ENCODE results near the gene NUDT12. TPM values are rescaled to one million over a fixed set of nuclear protein-coding genes. Genes with fewer than 3 reads are reported as not detected.

Gene NUDT12
- total RNA-seq, 1 experiment from 2014 or later, result 9.2 TPM

GRCh38 chr5:103510851-103511553 lies 51.6 kb downstream of the NUDT12 start:
- ChIA-PET CTCF (no interaction called here), POLR2A (no interaction called here)
- H3K4me1 ChIP-seq (ENCODE audit: control insufficient read depth, insufficient read depth, low read length), result no peaks in the 10 kb centered on the region
- no peak overlapping the region for H3K4me3 ChIP-seq (ENCODE audit: low read depth in 2 of 2, low read length in 2 of 2)
- no peaks in the 10 kb centered on the region for H3K27me3 ChIP-seq (ENCODE audit: control insufficient read depth, insufficient read depth, low read length)
- no peak overlapping the region for H3K27ac ChIP-seq (ENCODE audit: low read length)
- intact Hi-C loops (cut with micrococcal nuclease; ENCODE audit: unreplicated experiment) (no loop called here), in situ Hi-C loops (cut with HindIII; ENCODE audit: low pct_unique_long_range_greater_than_20kb, low sequenced_read_pairs) (no loop called here)
- H3K9me3 ChIP-seq (ENCODE audit: control insufficient read depth, insufficient read depth, low read depth, low read length), result no peaks in the 10 kb centered on the region
- no peak for TF ChIP-seq SIN3A (IDR thresholded peaks at IDR 0.05; ENCODE audit: borderline replicate concordance, insufficient read depth, low read depth, low read length)
- H3K36me3 ChIP-seq (ENCODE audit: control insufficient read depth, insufficient read depth, low read length), result no peaks in the 10 kb centered on the region
- DNase-seq (ENCODE audit: low read depth, low spot score) (no peak), ATAC-seq (no peak)
- no TSS peak for BruUV-seq (replicated peaks)

GRCh38 chr5:103505581-103506305 lies 56.8 kb downstream of the NUDT12 start:
- no peak for TF ChIP-seq REST (IDR thresholded peaks at IDR 0.05; ENCODE audit: insufficient read depth in 1 of 2, low read depth in 2 of 2, low read length in 1 of 2)
- no peak for TF ChIP-seq SIN3A (IDR thresholded peaks at IDR 0.05; ENCODE audit: borderline replicate concordance, insufficient read depth, low read depth, low read length)
- no peak for TF ChIP-seq POLR2AphosphoS5 (IDR thresholded peaks at IDR 0.05; ENCODE audit: low read depth, low read length)
- TF ChIP-seq TCF7L2 (IDR thresholded peaks at IDR 0.05; ENCODE audit: low read depth, low read length), result no peak
- no peak for TF ChIP-seq CTCF (IDR thresholded peaks at IDR 0.05)
- no peaks in the 10 kb centered on the region for H3K27me3 ChIP-seq (ENCODE audit: control insufficient read depth, insufficient read depth, low read length)
- intact Hi-C loops (cut with micrococcal nuclease; ENCODE audit: unreplicated experiment) (no loop called here), in situ Hi-C loops (cut with HindIII; ENCODE audit: low pct_unique_long_range_greater_than_20kb, low sequenced_read_pairs) (no loop called here)
- POLR2A ChIA-PET, result no interaction called here
- CTCF ChIA-PET, result no interaction called here
- no peaks in the 10 kb centered on the region for H3K36me3 ChIP-seq (ENCODE audit: control insufficient read depth, insufficient read depth, low read length)
- no peaks in the 10 kb centered on the region for H3K4me1 ChIP-seq (ENCODE audit: control insufficient read depth, insufficient read depth, low read length)
- no TSS peak for BruUV-seq (replicated peaks)
- no peak for DNase-seq (ENCODE audit: low read depth, low spot score)
- H3K27ac ChIP-seq (ENCODE audit: low read length), result no peak overlapping the region
- ATAC-seq, result no peak
- no peak overlapping the region for H3K4me3 ChIP-seq (ENCODE audit: low read depth in 2 of 2, low read length in 2 of 2)
- no peaks in the 10 kb centered on the region for H3K9me3 ChIP-seq (ENCODE audit: control insufficient read depth, insufficient read depth, low read depth, low read length)

- TF ChIP-seq SIN3A (IDR thresholded peaks at IDR 0.05; ENCODE audit: borderline replicate concordance, insufficient read depth, low read depth, low read length), result no peak
- no peak for TF ChIP-seq REST (IDR thresholded peaks at IDR 0.05; ENCODE audit: insufficient read depth in 1 of 2, low read depth in 2 of 2, low read length in 1 of 2)
- intact Hi-C loops (cut with micrococcal nuclease; ENCODE audit: unreplicated experiment) (no loop called here), in situ Hi-C loops (cut with HindIII; ENCODE audit: low pct_unique_long_range_greater_than_20kb, low sequenced_read_pairs) (no loop called here)
- no peaks in the 10 kb centered on the region for H3K27me3 ChIP-seq (ENCODE audit: control insufficient read depth, insufficient read depth, low read length)
- no peak overlapping the region for H3K4me3 ChIP-seq (ENCODE audit: low read depth in 2 of 2, low read length in 2 of 2)
- ATAC-seq (no peak), DNase-seq (ENCODE audit: low read depth, low spot score) (no peak)
- no peaks in the 10 kb centered on the region for H3K9me3 ChIP-seq (ENCODE audit: control insufficient read depth, insufficient read depth, low read depth, low read length)
- no peaks in the 10 kb centered on the region for H3K4me1 ChIP-seq (ENCODE audit: control insufficient read depth, insufficient read depth, low read length)
- ChIA-PET POLR2A (no interaction called here), CTCF (no interaction called here)
- no TSS peak for BruUV-seq (replicated peaks)
- H3K27ac ChIP-seq (ENCODE audit: low read length), result no peak overlapping the region
- no peaks in the 10 kb centered on the region for H3K36me3 ChIP-seq (ENCODE audit: control insufficient read depth, insufficient read depth, low read length)
Measured at GRCh38 chr5:103503066-103503465, 59.5 kb downstream of the NUDT12 start.
